Mucosa of descending colon (tissue), 3 donors: ENCODE results near the gene TDRD9. TPM values are rescaled to one million over a fixed set of nuclear protein-coding genes. Genes with fewer than 3 reads are reported as not detected.

Source experiments
- ATAC-seq: fragments of 200-7000 bp; cut with Tn5 transposase; one replicate; pipeline ENCODE4 v1.9.1; 2020; ENCODE audit warnings: mild to moderate bottlenecking, moderate library complexity
- DNase-seq, 3 donors: peaks; one replicate each; pipeline ENCODE4 v3.0.0-alpha.2; 2020
- H3K36me3 ChIP-seq: fragments of 200-600 bp; one replicate; pipeline ENCODE4 v1.8.0; 2021; ENCODE audit warnings: low read depth, mild to moderate bottlenecking
- H3K4me1 ChIP-seq: fragments of 200-600 bp; one replicate; pipeline ENCODE4 v1.8.0; 2021; ENCODE audit warnings: low read depth, mild to moderate bottlenecking
- H3K4me3 ChIP-seq: fragments of 200-600 bp; one replicate; pipeline ENCODE4 v1.8.0; 2021; ENCODE audit warnings: mild to moderate bottlenecking
- H3K9me3 ChIP-seq: fragments of 200-600 bp; one replicate; pipeline ENCODE4 v1.8.0; 2021; ENCODE audit warnings: mild to moderate bottlenecking
- intact Hi-C, 2 donors: fragments of 100-400 bp; cut with DNase I in 1 of 2; cut with micrococcal nuclease in 1 of 2; formaldehyde crosslinking; loops; one replicate each; pipeline versions ENCODE4 v1.11.0 to v1.11.1; 2022; cut with DNase I, micrococcal nuclease
- total RNA-seq, 3 donors: library from RNA; stranded (reverse); fragmentation: NEBNext Ultra II Directional in 2 of 3; extraction: Animal tissue kit (Norgen Biotek cat#: 25700) in 2 of 3; gene quantifications; one replicate each; pipeline versions ENCODE4 v1.2.1 to v1.2.4, GENCODE V29; 2021 to 2023
- TF ChIP-seq, protein P1 (sequence below): fragments of 200-600 bp; IDR thresholded peaks from one replicate; pipeline ENCODE4 v1.8.0; 2022; ENCODE audit warnings: antibody characterized with exemption, mild to moderate bottlenecking
- donor health status: DM: no; HTN: no; CAD: no; lungs with moderate emphysema.
- donor health status: DM: no; HTN: no; CAD: no.
- donor health status: DM: no; HTN: yes; CAD: no.

The TDRD9 gene
- total RNA-seq, 3 donors from 2014 or later: 0.39 to 0.98 (median 0.63) TPM

DNA sequence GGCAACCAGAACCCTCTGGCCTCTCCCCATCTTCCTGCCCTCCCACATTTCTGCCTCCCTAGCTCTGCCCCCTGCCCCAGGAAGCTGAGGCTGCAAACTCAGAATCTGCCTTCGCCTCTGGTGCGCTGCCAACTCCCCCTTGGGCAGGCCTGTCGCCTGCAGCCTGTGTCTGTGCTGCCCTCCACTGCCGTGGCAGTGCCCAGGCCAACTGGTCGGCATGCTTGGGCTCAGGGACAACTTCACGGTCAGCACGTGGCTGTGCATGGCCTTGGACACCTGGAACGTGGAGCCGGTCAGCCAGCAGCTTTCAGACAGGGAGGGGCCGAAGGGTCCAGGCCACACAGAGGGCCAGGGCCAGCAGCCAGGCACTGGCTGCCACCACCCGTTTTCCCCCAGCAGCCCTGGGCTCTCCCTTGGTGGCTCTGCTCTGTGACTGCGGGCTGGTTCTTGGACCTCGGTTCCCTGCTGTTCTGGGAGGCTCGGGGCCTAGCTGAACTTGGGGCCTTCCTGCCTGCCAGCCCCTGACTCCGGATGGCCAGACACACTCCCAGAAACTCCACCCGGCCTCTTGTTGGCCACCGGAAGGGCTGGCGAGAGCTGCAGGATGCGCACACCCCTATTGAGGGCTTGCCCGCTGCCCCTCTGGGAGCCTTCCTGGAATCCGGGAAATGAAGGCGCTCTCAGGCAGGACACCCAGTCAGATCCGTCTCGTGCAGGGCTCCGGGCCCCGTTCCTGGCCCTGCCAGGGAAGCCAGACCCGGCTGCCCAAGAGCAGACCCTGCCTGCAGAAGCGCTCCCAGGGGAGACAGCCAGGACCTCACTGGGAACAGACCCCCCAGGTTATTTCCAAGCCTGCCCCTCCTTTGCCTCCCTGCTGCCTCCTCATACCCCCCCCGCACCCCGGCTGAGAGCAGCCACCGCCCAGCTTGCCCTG, 46.7 kb upstream of the TDRD9 start:
- DNase-seq (no peak), ATAC-seq (no peak)
- H3K36me3 ChIP-seq: no peaks in the 10 kb centered on the region
- H3K9me3 ChIP-seq: no peaks in the 10 kb centered on the region
- TF ChIP-seq, protein P1, sequence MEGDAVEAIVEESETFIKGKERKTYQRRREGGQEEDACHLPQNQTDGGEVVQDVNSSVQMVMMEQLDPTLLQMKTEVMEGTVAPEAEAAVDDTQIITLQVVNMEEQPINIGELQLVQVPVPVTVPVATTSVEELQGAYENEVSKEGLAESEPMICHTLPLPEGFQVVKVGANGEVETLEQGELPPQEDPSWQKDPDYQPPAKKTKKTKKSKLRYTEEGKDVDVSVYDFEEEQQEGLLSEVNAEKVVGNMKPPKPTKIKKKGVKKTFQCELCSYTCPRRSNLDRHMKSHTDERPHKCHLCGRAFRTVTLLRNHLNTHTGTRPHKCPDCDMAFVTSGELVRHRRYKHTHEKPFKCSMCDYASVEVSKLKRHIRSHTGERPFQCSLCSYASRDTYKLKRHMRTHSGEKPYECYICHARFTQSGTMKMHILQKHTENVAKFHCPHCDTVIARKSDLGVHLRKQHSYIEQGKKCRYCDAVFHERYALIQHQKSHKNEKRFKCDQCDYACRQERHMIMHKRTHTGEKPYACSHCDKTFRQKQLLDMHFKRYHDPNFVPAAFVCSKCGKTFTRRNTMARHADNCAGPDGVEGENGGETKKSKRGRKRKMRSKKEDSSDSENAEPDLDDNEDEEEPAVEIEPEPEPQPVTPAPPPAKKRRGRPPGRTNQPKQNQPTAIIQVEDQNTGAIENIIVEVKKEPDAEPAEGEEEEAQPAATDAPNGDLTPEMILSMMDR: no peak
- peaks cover 41% of the 10 kb centered on the region for H3K4me1 ChIP-seq
- intact Hi-C loops: no loop called here
- H3K4me3 ChIP-seq: no peak overlapping the region

GRCh38 chr14:103882503-103883262, 45.6 kb upstream of the TDRD9 start:
- no peaks in the 10 kb centered on the region for H3K9me3 ChIP-seq
- H3K4me1 ChIP-seq: peaks cover 49% of the 10 kb centered on the region
- TF ChIP-seq, protein P1: no peak
- H3K36me3 ChIP-seq: no peaks in the 10 kb centered on the region
- ATAC-seq: no peak
- DNase-seq: no peak
- no peak overlapping the region for H3K4me3 ChIP-seq
- intact Hi-C loops: no loop called here

- Histone ChIP-seq H3K9me3 (no peaks in the 10 kb centered on the region), H3K4me1 (peaks cover 54% of the 10 kb centered on the region), H3K4me3 (no peak overlapping the region), H3K36me3 (no peaks in the 10 kb centered on the region)
- DNase-seq (no peak), ATAC-seq (no peak)
- TF ChIP-seq, protein P1: no peak
- intact Hi-C loops: no loop called here
Observed at GRCh38 chr14:103883263-103883523, 45.1 kb upstream of the TDRD9 start.

GRCh38 chr14:103884854-103885253, 43.4 kb upstream of the TDRD9 start:
- no peaks in the 10 kb centered on the region for H3K36me3 ChIP-seq
- H3K9me3 ChIP-seq: no peaks in the 10 kb centered on the region
- H3K4me3 ChIP-seq: no peak overlapping the region
- DNase-seq (no peak), ATAC-seq (no peak)
- H3K4me1 ChIP-seq: peaks cover 58% of the 10 kb centered on the region
- intact Hi-C loops: no loop called here
- TF ChIP-seq, protein P1: no peak

DNA sequence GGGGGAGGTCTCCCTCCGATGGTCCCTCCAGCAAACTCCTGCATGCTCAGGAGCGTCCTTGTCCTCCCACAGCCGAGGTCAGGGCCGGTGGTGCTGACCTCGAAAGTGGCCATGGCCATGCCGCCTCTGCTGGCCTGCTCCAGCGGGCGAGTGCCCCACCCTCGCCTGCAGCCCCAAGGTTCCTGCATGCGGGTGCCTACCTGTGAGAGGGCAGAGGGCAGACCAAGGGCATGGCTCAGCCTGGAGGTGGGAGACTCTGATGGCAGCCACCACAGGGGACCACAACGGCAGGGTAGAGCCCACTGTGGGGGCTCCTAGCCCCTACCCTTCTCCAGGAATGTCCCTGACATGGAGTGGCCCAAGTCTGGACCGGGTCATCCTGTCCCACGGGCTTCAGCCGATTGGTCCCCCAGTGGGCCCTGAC, 42.7 kb upstream of the TDRD9 start:
- H3K36me3 ChIP-seq: no peaks in the 10 kb centered on the region
- peaks cover 56% of the 10 kb centered on the region for H3K4me1 ChIP-seq
- intact Hi-C loops: no loop called here

More for the DNA sequence above, 42.7 kb upstream of the TDRD9 start:
- Histone ChIP-seq H3K9me3 (no peaks in the 10 kb centered on the region), H3K4me3 (no peak overlapping the region)
- TF ChIP-seq, protein P1: no peak
- ATAC-seq: no peak
- DNase-seq: no peak
